ENCODE measurements around the gene CD164. TPM values are rescaled to one million over a fixed set of nuclear protein-coding genes. Genes with fewer than 3 reads are reported as not detected.

CD164 gene
- total RNA-seq: 206 and 207 TPM in 2 replicates

DNA sequence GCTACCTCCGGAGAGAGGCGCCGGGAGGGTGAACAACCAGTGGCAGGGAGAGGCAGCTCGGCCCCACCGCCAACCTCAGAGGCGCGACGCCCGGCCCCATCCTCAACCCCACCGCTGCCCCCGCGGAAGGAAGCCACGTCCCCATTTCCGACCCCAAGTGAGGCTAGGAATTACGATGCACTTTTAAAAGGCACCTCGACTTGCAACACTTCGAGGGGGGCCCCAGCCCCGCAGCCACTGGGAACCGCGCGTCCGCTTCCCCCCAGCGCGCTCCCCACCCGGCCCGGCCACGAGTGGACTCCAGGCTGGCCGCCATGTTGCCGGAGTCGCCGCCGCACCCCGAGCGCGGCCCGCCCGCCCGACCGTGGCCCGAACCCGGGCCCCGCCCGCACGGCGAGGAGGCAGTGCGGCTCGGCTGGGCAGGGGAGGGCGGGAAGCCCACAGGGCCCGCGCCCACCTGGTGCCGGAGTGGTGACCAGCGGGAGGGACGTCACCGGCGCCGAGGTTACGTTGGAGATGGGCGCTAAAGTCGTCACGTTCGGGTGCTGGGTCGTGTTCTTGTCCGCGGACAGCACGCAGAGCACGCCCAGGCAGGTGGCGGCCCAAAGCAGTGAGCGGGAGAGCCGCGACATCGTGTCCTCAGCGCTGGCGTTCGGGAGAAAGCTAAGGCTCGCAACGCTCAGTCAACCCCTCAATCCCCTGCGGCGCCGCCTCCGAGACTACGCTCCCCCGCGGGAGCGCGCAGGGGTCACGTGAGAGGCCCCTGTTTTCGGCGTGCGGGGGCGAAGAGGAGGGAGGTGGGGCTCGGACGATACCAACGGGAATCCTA, at the start of gene CD164:
Gene CD164, minus strand, starts transcription at position 721 of the 829 bp plus-strand sequence. Its CDS starts 89 bp downstream, at position 632.
- peak within 1 kb of the TSS; percentile 98 for H3K4me3 Mint-ChIP-seq (ENCODE audit: low read depth)
- peaks cover 43% of the 10 kb centered on the region for H3K36me3 Mint-ChIP-seq (ENCODE audit: low read depth)
- peak within 1 kb of the TSS; percentile 99 for H3K27ac Mint-ChIP-seq
- DNase-seq (ENCODE audit: low spot score): peak; percentile 92
- H3K9me3 Mint-ChIP-seq: no peaks in the 10 kb centered on the region
- peaks cover 42% of the 10 kb centered on the region for H3K4me1 Mint-ChIP-seq (ENCODE audit: low read depth)
- intact Hi-C loops (cut with micrococcal nuclease): loop anchor here (1.0 to 10.0 kb wide), 16 partner anchors 9 to 1925 kb away; partner anchors contain the start of genes AK9, ARMC2, CDC40 and CEP57L1
- peaks cover 3% of the 10 kb centered on the region for H3K27me3 Mint-ChIP-seq (ENCODE audit: low read depth)

DNA sequence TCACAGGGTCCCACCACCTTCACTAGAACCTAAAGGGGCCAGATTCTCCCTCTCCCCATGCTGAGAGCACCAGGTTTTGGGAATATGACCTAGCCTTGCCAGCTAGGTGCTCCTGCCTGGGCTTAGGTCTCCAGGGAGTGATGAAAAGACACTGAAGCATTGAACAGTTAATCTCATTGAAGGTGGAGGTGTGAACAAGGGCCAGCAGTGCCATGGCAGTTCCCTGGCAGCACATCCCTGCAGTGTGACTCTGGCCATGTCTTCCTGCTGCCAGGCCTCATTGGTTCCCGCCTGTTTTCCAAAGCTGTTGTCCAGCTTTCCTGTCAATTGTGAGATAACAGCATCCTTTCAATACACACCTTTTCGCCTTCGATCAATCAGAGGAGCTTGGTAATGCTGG, 47.2 kb upstream of the CD164 start:
- Mint-ChIP-seq H3K4me3 (ENCODE audit: low read depth) (no peak overlapping the region), H3K4me1 (ENCODE audit: low read depth) (peaks cover 8% of the 10 kb centered on the region), H3K36me3 (ENCODE audit: low read depth) (no peaks in the 10 kb centered on the region), H3K27me3 (ENCODE audit: low read depth) (peaks cover 22% of the 10 kb centered on the region), H3K27ac (no peak overlapping the region), H3K9me3 (no peaks in the 10 kb centered on the region)
- intact Hi-C loops (cut with micrococcal nuclease): no loop called here
- no peak for DNase-seq (ENCODE audit: low spot score)

DNA sequence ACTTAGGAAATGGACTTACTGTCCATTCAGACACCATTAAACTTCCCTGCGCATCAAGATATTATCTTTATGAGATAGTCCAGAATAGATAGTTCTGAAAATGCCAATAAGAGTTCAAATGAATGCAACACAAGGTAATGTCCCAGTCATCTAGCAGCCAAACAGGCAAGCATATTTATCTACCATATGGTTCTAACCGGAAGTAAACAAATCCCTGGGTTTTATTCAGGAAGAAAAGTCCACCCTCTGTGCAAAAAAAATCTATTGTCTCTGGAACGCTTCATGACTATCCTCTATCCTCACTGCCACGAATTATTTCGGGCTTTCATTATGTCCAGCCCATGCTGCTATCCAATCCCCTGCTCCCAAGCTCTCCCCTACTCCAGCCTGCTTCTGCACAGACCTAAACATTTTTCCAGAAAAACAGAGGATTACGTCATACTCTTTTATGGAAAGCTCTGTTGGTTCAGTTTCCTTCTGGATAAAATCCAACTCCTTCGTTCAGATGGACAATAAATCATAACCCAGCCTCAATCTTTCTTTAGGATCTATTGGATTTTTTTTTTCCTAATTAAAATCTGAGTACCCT, 46.7 kb upstream of the CD164 start:
- Mint-ChIP-seq H3K36me3 (ENCODE audit: low read depth) (no peaks in the 10 kb centered on the region), H3K27me3 (ENCODE audit: low read depth) (peaks cover 22% of the 10 kb centered on the region), H3K4me1 (ENCODE audit: low read depth) (peaks cover 8% of the 10 kb centered on the region), H3K9me3 (no peaks in the 10 kb centered on the region), H3K4me3 (ENCODE audit: low read depth) (no peak overlapping the region), H3K27ac (no peak overlapping the region)
- intact Hi-C loops (cut with micrococcal nuclease): no loop called here
- DNase-seq (ENCODE audit: low spot score): no peak

DNA sequence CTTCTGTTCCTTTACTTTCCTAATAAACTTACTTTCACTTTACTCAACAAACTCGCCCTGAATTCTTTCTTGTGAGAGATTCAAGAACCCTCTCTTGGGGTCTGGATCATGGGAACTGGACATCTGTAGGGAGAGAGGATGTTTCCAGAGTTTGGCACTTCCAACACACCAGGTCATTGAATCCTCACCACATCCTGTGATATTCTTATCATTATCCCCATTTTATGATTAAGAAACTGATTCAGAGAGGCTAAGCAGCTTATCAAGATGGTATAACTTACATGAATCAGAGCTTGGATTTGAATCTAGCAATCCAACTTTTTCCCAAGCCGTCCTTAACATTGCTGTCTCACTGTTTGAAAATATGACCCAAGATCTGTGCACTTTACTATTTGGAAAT, 42.7 kb upstream of the CD164 start:
- intact Hi-C loops (cut with micrococcal nuclease): no loop called here
- H3K27ac Mint-ChIP-seq: no peak overlapping the region
- DNase-seq (ENCODE audit: low spot score): no peak
- no peaks in the 10 kb centered on the region for H3K36me3 Mint-ChIP-seq (ENCODE audit: low read depth)
- H3K27me3 Mint-ChIP-seq (ENCODE audit: low read depth): peaks cover 8% of the 10 kb centered on the region
- H3K9me3 Mint-ChIP-seq: no peaks in the 10 kb centered on the region
- H3K4me1 Mint-ChIP-seq (ENCODE audit: low read depth): peaks cover 8% of the 10 kb centered on the region
- no peak overlapping the region for H3K4me3 Mint-ChIP-seq (ENCODE audit: low read depth)

DNA sequence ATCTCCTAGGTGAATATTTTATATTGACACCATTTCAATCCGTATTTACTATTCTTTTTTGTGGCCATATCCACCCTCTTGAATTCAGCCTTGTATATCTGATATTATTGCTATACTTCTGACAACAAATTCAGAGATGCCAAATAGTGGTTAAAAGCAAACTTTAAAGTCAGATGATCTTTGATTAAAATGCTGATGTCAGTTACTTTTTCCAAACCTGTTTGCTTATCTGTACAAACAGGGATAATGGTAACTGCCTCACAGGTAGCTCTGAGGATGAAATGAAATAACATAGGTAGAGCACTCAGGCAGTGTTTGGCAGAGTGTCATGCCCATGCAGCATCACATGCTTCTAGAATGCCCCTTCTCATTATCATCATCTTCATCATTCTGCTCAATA, 38.9 kb upstream of the CD164 start:
- Mint-ChIP-seq H3K27me3 (ENCODE audit: low read depth) (peaks cover 7% of the 10 kb centered on the region), H3K36me3 (ENCODE audit: low read depth) (no peaks in the 10 kb centered on the region), H3K4me1 (ENCODE audit: low read depth) (peaks cover 8% of the 10 kb centered on the region), H3K27ac (no peak overlapping the region), H3K4me3 (ENCODE audit: low read depth) (no peak overlapping the region), H3K9me3 (no peaks in the 10 kb centered on the region)
- DNase-seq (ENCODE audit: low spot score): no peak
- intact Hi-C loops (cut with micrococcal nuclease): no loop called here

DNA sequence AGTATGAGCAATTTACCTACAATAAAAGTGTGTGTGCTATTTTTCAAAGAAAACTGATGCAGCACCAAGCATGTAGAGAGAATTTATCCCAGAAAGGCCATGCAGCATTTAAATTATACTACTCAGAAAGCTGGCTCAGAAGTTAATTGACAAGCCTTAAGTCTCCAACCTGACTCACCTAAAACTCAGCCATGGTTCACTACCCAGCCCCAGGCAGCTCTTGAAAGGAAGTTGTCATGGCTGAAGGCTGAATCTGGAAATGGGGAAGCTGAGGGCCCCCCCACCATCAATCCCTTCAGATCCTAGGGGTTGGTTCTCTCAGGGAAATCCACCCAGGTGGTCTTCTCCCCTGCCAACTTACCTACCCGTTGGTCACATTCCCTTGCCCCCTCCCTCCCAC, 38.5 kb upstream of the CD164 start:
- Mint-ChIP-seq H3K27me3 (ENCODE audit: low read depth) (peaks cover 7% of the 10 kb centered on the region), H3K4me3 (ENCODE audit: low read depth) (no peak overlapping the region), H3K4me1 (ENCODE audit: low read depth) (peaks cover 4% of the 10 kb centered on the region), H3K27ac (no peak overlapping the region), H3K9me3 (no peaks in the 10 kb centered on the region), H3K36me3 (ENCODE audit: low read depth) (no peaks in the 10 kb centered on the region)
- intact Hi-C loops (cut with micrococcal nuclease): no loop called here
- no peak for DNase-seq (ENCODE audit: low spot score)

DNA sequence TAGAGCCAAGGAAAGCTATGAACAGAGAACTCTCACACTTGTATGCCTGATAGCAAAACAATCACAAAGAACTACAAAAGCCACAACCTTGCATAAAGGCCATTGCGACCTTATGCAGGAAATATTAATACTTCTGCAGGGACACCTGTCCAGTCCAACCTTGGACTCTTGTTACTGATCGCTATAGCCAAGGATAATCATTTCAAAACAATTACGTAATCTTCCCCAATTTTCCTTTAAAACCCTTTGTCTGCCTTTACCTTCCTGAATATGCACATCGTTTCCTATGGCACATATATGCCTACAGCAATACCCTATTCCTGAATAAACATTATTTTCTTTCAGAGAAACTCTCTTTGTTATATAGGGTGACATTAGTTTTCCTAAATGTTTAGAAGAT, 35.4 kb upstream of the CD164 start:
- no peaks in the 10 kb centered on the region for H3K4me1 Mint-ChIP-seq (ENCODE audit: low read depth)
- no peak overlapping the region for H3K27ac Mint-ChIP-seq
- H3K4me3 Mint-ChIP-seq (ENCODE audit: low read depth): no peak overlapping the region
- intact Hi-C loops (cut with micrococcal nuclease): no loop called here
- H3K9me3 Mint-ChIP-seq: no peaks in the 10 kb centered on the region
- no peaks in the 10 kb centered on the region for H3K36me3 Mint-ChIP-seq (ENCODE audit: low read depth)
- H3K27me3 Mint-ChIP-seq (ENCODE audit: low read depth): peaks cover 13% of the 10 kb centered on the region
- DNase-seq (ENCODE audit: low spot score): no peak

DNA sequence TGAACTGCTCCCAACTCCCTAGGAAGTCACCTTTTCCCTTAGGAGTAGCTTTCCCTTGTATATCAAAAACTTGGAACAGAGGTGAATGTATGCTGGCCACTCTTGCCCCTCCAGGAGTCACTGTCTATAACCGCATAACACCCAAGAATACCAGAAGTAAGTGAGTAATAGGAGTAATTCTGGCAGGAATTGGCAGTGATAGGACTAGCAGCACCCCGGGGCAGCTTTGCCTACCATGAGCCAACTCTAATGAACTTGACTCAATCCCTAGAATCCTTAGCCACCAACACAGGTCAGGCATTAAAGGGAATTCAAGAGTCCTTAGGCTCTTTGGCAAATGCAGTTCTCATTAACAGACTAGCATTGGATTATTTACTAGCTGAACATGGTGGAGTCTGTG, 28.8 kb upstream of the CD164 start:
- Mint-ChIP-seq H3K4me3 (ENCODE audit: low read depth) (no peak overlapping the region), H3K27me3 (ENCODE audit: low read depth) (peaks cover 21% of the 10 kb centered on the region), H3K27ac (no peak overlapping the region), H3K4me1 (ENCODE audit: low read depth) (no peaks in the 10 kb centered on the region), H3K9me3 (no peaks in the 10 kb centered on the region), H3K36me3 (ENCODE audit: low read depth) (no peaks in the 10 kb centered on the region)
- intact Hi-C loops (cut with micrococcal nuclease): no loop called here
- no peak for DNase-seq (ENCODE audit: low spot score)

DNA sequence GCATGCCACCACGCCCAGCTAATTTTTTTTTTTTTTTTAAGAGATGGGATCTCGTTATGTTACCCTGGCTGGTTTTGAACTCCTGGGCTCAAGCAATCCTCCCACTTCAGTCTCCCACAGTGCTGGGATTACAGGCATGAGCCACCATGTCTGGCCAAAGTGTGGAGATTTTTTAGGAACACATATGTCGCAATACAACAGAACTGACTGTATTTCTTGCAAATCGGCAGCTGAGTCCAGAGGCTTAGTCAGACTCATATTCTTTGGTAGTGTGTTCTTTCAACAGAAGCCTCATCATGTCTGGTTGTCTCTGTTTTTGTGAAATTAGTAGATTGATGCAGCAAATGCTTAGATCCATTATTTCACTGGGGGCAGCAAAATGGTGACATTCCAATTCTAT, 23.9 kb upstream of the CD164 start:
- intact Hi-C loops (cut with micrococcal nuclease): no loop called here
- no peak overlapping the region for H3K27ac Mint-ChIP-seq
- no peaks in the 10 kb centered on the region for H3K36me3 Mint-ChIP-seq (ENCODE audit: low read depth)
- H3K9me3 Mint-ChIP-seq: no peaks in the 10 kb centered on the region
- no peaks in the 10 kb centered on the region for H3K4me1 Mint-ChIP-seq (ENCODE audit: low read depth)
- peaks cover 14% of the 10 kb centered on the region for H3K27me3 Mint-ChIP-seq (ENCODE audit: low read depth)
- H3K4me3 Mint-ChIP-seq (ENCODE audit: low read depth): no peak overlapping the region
- no peak for DNase-seq (ENCODE audit: low spot score)

DNA sequence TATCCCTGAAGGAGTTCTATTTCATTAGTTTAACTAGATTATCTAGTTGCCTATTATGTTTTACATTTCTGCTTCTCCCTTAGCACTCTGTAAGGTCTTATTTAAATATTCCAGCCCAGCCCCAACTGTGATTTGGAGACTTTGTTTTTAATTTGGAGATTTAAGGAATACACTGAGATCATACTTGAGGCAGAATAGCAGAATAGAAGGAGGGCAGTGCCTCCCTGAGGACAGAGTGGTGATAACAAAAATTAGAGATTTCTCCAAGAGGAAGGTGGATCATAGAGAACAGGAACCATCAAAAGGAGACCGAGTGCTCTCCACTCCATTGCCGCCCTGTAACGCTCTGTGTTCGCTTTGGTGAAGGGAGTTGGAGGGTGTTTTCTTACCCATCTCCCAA, 14.8 kb upstream of the CD164 start:
- Mint-ChIP-seq H3K4me1 (ENCODE audit: low read depth) (peaks cover 18% of the 10 kb centered on the region), H3K27me3 (ENCODE audit: low read depth) (no peaks in the 10 kb centered on the region), H3K4me3 (ENCODE audit: low read depth) (no peak overlapping the region), H3K36me3 (ENCODE audit: low read depth) (no peaks in the 10 kb centered on the region), H3K27ac (no peak overlapping the region), H3K9me3 (no peaks in the 10 kb centered on the region)
- DNase-seq (ENCODE audit: low spot score): no peak
- intact Hi-C loops (cut with micrococcal nuclease): no loop called here

DNA sequence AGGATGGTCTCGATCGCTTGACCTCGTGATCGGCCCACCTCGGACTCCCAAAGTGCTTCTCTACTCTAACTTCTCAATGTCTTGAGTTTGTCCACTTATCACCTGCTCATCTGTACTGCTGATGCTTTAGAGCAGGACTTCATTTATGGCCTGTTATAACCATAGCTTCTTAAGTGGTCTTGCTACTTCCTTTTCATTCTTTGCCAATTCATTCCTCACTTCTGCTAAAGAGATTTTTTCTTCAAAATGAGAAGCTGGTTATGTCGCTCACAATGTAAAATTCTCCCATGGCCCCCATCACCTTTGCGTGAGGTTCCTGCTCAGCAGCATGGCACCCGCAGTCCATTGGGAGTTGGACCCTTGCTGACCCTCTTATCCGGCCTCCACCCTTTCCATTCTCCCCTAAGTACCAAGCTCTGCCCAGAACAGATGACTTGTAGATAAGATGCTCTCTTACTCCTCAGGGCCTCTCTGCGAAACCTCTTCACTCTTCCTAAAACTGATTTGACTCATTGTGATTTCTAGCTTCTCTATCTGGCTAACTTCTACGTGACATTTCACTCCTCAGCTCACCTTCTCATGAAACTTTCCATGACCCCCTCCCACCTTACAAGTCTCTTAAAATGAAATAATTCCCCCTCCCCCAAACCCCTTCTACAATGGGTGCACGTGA, 13.9 kb upstream of the CD164 start:
- intact Hi-C loops (cut with micrococcal nuclease): no loop called here
- no peaks in the 10 kb centered on the region for H3K27me3 Mint-ChIP-seq (ENCODE audit: low read depth)
- DNase-seq (ENCODE audit: low spot score): no peak
- H3K9me3 Mint-ChIP-seq: no peaks in the 10 kb centered on the region
- no peaks in the 10 kb centered on the region for H3K36me3 Mint-ChIP-seq (ENCODE audit: low read depth)
- no peak overlapping the region for H3K27ac Mint-ChIP-seq
- H3K4me1 Mint-ChIP-seq (ENCODE audit: low read depth): peaks cover 24% of the 10 kb centered on the region
- no peak overlapping the region for H3K4me3 Mint-ChIP-seq (ENCODE audit: low read depth)

DNA sequence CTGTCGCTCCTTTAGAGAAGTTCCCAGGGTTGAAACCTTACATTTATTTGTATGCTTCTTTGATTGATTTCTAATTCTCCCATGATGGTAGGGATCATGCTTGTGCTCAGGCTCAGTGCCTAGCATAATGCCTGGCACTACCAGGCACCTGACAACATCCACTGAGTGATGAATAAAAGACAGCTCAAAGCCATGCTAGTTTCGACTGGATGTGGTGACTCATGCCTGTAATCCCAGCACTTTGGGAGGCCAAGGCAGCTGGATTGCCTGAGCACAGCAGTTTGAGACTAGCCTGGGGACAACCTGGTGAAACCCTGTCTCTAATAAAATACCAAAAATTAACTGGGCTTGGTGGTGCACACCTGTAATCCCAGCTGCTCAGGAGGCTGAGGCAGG, 11.6 kb upstream of the CD164 start:
- no peak for DNase-seq (ENCODE audit: low spot score)

More for the DNA sequence above, 11.6 kb upstream of the CD164 start:
- Mint-ChIP-seq H3K36me3 (ENCODE audit: low read depth) (no peaks in the 10 kb centered on the region), H3K4me3 (ENCODE audit: low read depth) (no peak overlapping the region), H3K27me3 (ENCODE audit: low read depth) (no peaks in the 10 kb centered on the region), H3K27ac (no peak overlapping the region), H3K9me3 (no peaks in the 10 kb centered on the region), H3K4me1 (ENCODE audit: low read depth) (peaks cover 28% of the 10 kb centered on the region)
- intact Hi-C loops (cut with micrococcal nuclease): no loop called here

Measured in activated T-helper 2 cell treated with anti-CD3 and anti-CD28 coated beads, Interferon-gamma antibody, Interleukin-2, Interleukin-4, amounts not matched to agents 10 μg/mL and 5 μg/mL and 100 μg/mL, durations not matched to agents 14 hours and 24 hours and 36 hours (primary cell).